Left hindlimb (tissue), 1 donor: ENCODE data around the gene SLC6A12.
"Not testable (repeated sequence)": the region's sequence is repeated elsewhere in the genome, so short reads cannot be mapped to it uniquely, and the experiment has no call there.

Source experiments
- DNase-seq: peaks from one replicate; pipeline ENCODE4 v3.0.0-alpha.2; 2018

Gene SLC6A12

DNA sequence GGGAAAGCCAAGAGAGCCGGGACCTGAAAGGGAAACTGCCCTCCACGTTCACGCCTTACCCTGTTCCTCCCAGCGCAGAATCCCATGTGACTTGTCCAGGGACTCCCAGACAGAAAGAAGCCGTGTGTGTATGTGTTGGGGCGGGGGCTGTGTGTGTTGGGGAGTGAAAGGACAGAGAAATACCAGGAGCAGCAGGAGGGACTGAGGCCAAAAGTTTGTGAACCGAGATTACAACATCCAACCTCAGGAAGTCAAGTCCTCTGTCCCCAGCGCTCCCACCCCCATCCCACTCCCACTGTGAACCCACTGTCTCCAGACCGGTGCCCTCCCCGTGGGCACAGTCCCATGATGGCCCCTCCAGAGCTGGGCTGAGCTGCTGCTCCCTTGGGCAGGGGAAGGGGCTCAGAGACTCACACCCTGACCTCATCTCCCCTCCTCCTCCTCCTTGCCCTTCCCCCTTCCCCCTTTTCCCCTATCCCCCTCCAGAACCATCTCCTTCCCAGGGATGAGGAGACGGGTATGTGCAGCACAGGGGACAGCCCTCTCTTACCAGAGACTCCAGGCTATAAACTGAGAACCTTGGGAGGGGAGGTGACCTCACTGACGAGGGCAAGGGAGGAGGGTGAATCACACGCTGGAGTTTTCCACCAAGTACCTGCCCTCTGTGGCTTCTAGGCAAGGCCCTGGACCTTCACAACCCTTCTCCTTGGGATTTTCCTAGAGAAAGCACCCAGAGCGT, at the start of gene SLC6A12:
TSS of gene SLC6A12 (minus strand) at position 155 of the 739 bp plus-strand sequence. CDS start 4,171 bp downstream, outside the sequence.
- no peak for DNase-seq

DNA sequence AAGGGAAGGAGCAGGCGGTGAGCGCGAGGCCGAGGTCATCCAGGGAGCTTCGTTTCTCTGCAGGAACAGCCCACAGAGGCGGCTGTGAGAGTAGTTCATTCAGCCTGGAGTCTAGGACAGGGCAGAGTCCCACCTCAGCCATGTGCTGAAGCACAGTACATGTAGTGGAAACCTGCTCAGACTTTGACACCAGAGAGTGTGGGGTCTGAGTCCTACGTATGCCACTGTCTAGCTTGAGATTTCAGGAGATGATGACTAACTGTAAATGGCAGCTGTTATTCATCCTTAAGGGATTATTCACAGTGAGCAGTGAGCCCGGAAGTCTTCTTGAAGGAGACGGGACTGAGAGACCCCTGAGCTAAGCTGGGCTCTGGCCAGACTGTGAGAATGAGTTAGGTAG, 49.6 kb upstream of the SLC6A12 start:
- no peak for DNase-seq

DNA sequence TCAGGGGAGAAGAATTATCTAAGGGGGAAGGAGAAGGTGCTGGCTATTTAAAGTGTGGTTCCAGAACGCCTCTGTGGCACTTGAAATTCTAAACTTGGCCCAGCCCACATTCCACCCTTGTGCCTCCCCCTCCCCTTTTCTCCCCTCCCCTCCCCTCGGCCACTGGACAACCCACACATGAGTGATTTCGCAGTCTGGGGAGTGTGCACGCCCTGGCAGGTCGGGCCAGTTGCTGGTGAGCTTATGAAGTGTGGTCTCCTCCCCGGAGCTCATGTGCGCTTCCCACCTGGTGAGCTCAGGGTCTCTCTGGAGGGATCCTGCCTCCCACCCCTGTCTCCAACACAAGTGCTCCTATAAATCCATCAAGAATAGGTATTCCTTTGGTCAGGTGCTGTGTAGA, 48.9 kb upstream of the SLC6A12 start, which contains the start of gene SLC6A13:
TSS of gene SLC6A13 (minus strand) at position 20 of the 400 bp plus-strand sequence. CDS start 2,784 bp downstream, outside the sequence.
- DNase-seq: no peak

DNA sequence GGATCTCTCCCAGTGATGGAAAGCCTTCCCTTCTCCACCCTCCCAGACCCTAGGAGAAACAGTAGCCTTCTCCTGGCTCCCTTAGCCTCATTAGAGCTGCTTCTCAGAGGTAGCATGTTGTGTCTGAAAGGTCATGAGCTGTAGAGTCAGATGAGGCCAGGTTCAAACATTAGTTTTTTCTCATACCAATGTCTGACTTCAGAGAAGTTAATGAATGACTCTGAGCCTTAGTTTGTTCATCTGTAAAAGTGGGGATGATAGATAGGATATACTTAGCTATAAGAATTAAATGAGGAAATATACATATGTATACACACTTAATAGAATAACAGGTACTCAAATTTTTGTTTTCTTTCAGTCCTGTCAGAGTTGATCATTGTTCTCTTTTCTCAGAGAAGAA, 48.2 kb upstream of the SLC6A12 start:
- DNase-seq: no peak

DNA sequence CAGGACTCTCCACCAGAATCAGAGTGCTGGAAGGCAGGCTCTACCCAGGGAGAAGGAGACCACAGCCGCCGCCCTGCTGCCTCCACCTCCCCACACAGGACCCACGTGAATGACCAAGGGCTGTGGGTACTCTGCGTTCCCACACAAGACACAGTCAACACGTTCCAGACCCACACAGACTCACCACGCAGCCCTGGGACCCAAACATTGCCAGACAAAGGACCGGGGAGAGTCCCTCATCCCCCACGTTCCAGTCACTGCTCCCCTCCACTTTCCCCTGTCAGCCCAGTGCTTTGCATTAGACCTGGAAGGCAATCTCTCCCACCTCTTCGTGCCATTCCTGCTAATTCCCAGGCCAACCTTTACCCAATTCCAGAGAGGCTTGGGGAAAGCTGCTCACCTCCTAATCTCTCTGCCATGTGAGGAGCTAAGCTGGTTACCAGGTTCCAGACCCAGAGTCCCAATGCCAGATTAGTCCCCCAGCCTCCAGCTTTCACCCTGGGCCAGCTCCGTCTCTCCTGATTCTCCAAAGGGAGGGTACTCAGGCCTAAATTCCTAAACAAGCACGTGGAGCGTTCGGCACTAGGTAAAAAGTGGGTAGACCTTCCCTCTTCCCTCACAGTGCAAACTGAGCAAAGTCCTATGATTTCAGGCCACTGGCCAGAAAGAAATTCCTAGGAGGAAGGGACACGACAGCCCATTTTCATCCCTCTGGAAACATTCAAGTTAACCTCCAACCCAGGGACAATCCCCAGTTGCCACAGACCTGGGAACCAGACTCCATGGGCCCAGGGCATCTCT, 43.8 kb upstream of the SLC6A12 start:
- no peak for DNase-seq

DNA sequence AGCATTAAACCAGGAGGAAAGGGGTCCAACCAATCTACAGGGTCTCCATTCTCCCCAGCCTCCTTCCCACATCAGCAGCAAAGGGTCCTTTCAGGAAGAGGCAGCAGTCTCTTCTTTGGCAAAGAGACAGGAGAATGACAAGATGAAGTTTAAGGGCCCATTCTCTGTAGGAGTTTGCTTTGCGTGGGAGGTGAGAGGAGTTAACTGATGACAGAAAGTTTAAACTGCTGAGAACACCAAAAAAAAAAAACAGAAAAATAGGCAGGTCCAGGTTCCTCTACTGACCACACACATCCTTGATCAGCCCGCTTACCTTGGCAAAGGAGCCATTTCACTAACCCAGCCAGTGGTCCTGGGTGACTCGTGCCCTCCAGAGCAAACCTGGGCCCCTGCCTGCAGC, 43.0 kb upstream of the SLC6A12 start:
- DNase-seq: no peak

DNA sequence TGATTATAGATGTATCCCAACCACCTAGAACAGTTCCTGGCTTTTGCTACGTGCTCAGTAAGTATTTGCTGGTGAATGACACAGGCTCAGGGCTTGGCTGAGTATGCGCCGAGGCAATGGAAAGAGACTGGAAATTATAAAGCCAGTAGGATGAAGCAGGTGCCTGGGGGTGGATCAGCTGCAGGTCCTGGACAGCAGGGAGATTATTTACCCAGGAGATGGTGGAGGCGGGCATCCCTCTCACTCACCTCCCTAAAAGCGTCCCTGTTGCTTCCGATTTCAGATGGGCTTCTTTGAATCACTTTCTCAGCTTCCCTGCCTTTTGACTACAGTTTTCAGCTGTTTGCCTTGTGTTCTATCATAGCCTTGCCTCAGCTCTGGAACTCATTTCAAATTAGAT, 42.3 kb upstream of the SLC6A12 start:
- DNase-seq: no peak

DNA sequence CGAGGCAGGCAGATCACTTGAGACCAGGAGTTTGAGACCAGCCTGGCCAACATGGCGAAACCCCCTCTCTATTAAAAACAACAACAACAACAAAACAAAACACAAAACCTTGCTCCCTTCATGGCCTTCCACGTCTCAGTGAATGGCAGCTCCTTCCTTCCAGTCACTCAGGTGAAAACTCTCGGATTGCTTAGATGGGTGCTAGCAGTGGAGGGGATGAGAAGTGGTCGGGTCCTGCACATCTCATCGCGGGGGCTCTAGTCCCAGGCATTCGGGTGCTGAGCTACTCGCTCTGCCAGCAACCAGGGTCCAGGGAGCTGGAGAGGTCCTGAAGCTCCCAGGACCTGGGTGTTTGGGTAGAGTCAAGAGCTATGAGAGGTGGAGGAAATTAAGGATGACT, 41.0 kb upstream of the SLC6A12 start:
- DNase-seq: no peak

DNA sequence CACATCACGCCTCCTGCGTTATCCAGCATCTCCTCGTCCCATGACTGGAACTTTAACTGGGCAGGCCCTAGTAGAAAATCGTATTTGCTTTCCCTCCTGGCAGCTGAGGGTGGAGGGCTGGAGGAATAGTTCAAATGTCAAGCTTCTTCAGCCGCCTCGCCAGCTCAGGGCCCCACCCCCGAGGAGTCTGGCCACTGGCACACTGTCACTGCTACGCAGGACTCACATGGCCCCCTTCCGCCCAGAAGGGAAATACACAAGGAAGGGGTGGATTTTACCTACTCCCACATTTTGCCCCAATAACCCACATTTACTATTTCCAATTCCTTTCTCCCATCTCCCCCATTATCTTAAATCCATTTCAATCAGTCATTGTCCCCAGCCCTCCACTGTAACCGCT, 40.1 kb upstream of the SLC6A12 start:
- no peak for DNase-seq

DNA sequence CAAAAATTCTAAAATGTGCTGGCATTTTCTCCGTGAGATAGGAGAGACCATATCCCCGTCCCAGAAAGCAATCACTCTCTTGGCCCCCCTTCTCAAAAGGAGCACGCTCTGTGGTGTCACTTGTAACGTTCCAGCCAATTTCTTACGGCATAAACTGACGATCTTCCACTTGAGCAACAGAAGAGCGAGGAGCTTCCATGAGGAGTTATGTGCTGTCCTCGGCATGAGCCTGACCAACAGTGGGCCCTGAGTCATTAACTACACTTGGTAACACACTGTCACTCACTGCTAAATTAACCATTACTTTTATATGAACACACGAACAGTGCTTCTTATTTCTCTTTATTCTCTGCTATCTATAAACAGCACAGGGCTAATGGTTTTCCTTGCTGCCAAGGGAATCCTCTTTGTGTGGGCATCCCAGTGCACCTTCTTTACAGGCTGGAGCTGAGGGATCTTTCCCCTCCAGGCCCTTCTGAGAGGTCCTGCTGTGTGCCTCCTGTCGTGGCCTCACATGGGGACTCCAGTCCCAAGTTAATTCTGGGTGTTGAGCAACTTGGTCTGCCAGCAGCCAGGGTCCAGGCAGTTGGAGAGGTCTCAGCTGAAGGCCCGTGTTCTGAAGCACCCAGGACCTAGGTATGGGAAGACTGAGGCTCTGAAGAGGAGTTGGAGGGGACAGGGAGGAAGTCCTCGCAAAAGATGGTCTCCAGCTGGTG, 39.3 kb upstream of the SLC6A12 start:
- no peak for DNase-seq

DNA sequence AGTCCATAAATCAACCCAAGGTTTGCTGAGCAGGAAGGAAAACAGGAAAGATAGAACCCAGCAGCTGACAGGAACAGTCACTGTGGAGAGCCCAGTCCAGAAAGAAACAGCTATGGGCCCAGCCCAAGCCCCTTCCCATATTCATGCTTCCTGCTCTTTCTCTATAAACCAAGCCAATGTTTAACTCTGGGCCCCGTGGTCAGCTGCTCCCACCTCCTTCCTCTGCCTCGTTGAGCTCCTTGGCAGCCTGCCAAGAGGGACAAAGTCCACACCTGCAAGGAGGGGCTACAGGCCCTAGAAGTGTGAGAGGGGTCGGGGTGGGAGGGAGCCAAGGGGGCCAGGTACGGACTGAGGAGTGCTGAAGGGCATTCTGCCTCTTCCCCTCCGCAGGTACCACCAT, 38.7 kb upstream of the SLC6A12 start:
- no peak for DNase-seq

DNA sequence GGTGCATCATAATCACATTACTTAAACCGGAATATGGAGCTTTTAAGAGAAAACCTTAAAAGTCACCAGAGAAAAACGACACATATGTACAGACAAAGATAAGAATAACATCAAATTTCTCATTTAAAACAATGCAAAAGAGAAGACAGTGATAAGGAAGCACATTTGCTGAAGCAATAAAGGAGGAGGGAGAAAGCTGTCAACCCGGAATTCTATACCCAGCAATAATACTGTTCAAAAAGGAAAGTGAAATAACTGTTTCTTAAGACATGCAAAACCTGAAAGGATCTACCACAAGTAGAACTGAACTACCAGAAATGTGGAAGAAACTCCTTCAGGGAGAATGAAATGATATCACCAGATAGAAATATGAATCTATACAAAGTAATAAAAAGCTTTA, 33.3 kb upstream of the SLC6A12 start:
- DNase-seq: no peak

DNA sequence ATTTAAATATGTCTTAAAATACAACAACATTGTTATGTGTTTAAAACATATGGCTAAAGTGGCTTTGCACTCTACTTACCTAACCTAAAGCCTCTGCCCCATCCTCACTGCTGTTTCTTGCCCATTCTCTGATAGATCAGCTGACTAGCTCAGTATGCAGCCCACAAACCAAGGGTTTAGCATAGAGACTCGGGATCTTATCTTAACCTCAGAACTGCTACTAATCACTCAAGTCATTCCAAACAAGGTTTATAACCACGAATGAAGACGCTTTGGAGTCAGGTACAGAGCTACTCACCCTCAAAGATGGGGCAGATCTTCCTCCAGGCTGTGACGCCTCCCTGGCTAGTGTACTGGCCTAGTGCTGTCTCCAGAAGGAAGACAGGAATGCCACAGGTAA, 29.4 kb upstream of the SLC6A12 start:
- no peak for DNase-seq

DNA sequence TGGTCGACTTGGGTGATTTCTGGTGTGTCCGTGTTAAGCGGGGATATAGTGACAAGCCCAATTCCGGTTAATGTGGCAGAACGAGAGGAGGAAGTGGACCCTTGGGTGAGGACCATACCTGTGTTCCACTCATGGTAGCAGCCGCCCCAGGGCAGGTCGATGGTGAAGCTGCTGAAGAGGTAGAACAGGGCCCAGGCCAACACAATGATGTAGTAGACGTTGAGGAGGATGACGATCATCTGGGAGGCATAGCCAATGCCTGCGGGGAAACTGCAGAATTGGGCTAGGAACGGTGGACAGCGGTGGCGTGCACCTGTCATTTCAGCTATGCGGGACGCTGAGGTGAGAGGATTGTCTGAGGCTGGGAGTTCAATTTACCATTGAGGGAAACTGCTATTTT, 28.5 kb upstream of the SLC6A12 start:
- DNase-seq: no peak

DNA sequence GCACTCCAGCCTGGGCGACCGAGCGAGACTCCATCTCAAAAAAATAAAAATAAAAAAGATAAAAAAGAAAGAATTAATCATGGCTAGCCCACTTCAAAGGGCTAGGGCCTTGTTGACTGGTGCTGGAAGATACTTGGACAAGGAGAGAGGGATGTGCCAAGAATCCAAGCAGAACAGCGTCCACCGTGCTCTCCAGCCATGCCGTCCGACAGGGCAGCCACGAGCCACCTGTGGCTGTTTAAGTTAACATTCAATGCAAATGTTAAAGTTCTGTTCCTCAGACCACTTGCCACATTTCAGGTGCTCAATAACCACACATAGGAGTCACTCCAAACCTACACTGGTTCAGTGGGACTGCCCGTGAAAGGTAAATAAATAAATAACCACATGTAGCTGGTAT, 27.3 kb upstream of the SLC6A12 start:
- no peak for DNase-seq

DNA sequence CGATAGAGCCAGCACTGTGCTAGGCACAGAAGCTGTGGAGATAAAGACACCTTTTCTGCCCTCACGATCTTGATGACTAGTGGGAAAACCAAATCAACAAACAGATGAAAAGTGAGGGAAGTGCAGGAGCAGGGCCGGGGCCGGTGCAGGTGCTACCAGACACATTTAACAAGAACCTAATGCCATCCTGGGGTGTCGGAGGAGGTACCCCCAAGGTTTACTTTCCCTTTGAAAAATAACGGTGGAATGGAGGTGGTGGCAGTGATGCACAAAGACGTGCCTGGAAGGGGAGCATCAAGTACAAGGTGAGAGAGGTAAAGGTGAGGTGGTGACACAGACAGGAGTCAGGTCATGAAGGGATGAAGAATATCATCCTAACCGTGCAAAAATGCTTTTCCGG, 26.6 kb upstream of the SLC6A12 start:
- DNase-seq: no peak

DNA sequence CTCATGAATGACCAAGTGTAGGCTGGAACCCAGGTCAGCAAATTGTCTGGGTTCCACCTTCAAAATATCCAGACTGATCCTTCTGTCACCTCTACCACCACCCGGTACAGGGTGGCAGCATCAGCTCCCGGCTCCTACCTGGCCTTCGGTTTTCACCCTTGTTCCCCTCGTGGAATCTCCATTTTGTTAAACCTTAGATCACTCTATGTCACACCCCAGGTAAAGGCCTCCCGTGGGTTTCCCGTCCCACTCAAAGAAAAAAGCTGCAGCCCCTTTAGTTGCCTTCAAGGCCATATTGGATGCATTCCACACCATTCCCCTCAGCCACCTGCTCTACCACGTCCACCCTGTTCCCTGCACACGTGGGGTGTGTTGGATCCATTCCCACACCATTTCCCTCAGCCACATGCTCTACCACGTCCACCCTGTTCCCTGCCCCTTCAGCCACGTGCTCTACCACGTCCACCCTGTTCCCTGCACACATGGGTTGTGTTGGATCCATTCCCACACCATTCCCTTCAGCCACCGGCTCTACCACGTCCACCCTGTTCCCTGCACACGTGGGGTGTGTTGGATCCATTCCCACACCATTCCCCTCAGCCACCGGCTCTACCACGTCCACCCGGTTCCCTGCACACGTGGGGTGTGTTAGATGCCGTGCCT, 24.9 kb upstream of the SLC6A12 start:
- DNase-seq: no peak

DNA sequence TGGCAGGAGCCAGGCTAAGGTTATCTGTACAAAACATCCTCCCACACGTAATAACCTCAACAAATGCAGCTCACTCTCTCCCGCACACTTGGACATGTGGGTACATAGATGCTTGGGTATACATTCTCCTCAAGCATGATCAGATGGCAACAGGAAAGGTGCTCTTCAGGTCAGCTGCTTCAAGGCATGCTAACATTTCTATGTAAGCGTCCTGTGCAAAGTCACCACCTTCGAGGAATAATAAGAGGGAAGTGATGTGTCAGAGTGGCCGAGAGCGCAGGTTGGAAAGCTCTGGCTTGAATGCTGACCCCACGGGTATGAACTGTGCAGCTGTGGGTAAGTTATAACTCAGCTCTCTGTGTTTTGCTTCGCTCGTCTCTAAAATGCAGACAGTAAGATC, 24.2 kb upstream of the SLC6A12 start:
- DNase-seq: no peak

DNA sequence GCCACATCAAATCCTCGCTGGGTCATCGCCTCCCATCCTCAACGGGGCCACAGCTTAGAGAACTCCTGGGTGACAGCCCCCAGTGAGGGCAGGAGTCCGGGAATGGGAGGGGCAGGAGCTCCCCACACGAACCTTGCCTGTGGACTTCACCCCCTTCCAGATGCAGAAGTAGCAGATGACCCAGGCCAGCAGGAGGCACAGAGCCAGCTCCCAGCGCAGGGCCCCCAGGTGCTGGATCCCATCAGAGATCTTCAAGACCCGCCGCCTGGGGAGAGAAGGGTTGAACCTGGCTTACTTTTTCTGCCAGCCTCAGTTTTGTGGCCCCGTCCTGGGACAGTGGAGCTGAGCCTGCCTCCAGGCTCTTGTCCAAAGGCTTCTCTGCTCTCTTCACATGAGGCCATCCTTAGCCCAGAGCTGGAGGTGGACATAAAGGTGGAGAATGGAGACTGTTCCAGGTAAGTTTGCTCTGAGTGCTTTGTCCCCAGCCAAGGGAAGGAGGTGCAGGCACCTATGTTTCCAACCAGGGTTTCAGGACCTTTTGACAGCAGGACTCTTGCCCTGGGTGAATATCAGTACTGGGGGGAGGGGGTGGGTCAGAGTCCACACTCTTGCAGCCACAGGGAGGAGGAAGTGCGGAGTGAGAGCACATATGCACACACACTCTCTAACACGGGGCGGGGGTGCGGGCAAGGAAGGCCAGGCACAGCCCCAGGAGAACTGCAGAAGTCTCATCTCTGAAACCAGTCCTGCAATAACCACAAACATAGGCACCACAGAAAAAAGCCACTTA, 23.3 kb upstream of the SLC6A12 start:
- no peak for DNase-seq

DNA sequence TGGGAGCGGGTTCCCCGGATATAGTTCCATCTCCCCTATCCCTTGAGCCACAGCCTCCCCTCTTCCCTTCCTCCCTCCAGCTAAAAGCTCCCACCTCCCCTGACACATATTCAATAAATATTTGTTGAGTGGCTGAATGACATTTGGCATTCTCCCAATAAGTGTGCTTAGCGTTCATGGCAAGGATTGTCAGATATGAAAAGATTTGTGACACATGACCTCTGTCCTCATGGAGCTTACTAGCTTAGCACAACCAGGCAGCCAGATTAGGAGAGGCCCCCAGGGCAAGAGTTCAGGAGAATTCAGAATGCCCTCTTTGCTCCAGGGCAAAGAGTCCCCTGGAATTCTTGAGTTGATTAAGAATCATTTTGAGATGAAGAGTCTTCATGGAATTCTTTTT, 22.5 kb upstream of the SLC6A12 start:
- DNase-seq: no peak

DNA sequence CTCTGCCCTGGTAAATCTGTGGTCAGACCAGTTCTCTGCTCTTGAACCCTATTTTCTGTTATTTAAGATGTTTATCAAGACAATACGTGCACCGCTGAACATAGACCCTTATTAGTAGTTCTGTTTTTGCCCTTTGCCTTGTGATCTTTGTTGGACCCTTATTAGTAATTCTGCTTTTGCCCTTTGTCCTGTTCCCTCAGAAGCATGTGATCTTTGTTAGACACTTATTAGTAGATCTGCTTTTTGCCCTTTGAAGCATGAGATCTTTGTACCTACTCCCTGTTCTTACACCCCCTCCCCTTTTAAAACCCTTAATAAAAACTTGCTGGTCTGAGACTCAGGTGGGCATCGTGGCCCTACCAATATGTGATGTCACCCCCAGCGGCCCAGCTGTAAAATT, 22.0 kb upstream of the SLC6A12 start:
- not testable (repeated sequence) for DNase-seq

DNA sequence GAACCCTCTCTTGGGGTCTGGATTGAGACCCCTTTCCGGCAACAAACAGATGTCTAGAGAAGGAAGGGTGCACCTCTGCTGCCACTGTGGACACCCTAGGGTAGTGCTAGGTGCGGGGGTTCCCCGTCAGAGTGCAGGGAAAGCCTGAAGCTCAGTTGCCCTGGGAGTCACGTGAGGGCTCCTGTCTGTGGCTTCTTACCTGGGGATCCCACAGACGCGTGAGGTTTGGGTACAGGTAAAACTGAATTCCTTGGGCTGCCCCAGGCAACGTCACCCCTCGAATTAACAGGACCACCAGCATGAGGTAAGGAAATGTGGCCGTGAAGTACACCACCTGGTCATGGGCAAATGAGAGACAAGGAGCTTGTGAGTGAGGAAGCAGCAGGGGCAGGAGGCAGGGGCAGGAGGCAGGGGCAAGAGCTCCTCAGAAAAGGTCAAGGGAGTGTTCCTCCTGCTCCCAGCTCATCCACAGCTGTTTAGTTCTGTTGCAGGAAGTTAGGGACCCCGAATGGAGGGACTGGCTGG, 21.0 kb upstream of the SLC6A12 start:
- DNase-seq: no peak
